WTC11 (cell line): ENCODE data around the gene ZNF165. TPM values are rescaled to one million over a fixed set of nuclear protein-coding genes. Genes with fewer than 3 reads are reported as not detected.

Experiments used
- ATAC-seq: fragments of 200-7000 bp; cut with Tn5 transposase; 2 replicates; pipeline ENCODE4 v1.10.0; 2021; ENCODE audit warnings: mild to moderate bottlenecking, moderate library complexity
- CTCF ChIA-PET: fragments of 300-600 bp; sonication (Branson Sonifier 250); formaldehyde crosslinking; loops from one replicate; lab custom pipeline; 2021; ENCODE audit warnings: antibody characterized with exemption; lab: Charles Lee
- POLR2A ChIA-PET: fragments of 350-600 bp; sonication (Branson Sonifier 250); formaldehyde crosslinking; loops from one replicate; lab custom pipeline; 2021; ENCODE audit warnings: antibody characterized with exemption; lab: Charles Lee
- DNase-seq: peaks from one replicate; pipeline ENCODE4 v3.0.0; 2021; ENCODE audit warnings: low spot score
- H3K27ac Mint-ChIP-seq: 2 replicates; pipeline ENCODE4 v1.8.0; 2021; ENCODE audit warnings: mixed read lengths
- H3K27me3 Mint-ChIP-seq: 2 replicates; pipeline ENCODE4 v1.8.0; 2021; ENCODE audit warnings: low read depth, mild to moderate bottlenecking, moderate library complexity, mixed read lengths
- H3K36me3 Mint-ChIP-seq: 2 replicates; pipeline ENCODE4 v1.8.0; 2021; ENCODE audit warnings: mixed read lengths
- H3K4me1 Mint-ChIP-seq: 2 replicates; pipeline ENCODE4 v1.8.0; 2022; ENCODE audit warnings: mixed read lengths
- H3K4me3 Mint-ChIP-seq: 2 replicates; pipeline ENCODE4 v1.8.0; 2021; ENCODE audit warnings: mild to moderate bottlenecking, moderate library complexity, mixed read lengths
- H3K9me3 Mint-ChIP-seq: 2 replicates; pipeline ENCODE4 v1.8.0; 2021; ENCODE audit warnings: mixed read lengths
- AR ChIP-seq: fragments of 250-450 bp; sonication (Bioruptor Pico); IDR thresholded peaks from 2 replicates; pipeline ENCODE4 v1.9.0; 2021; ENCODE audit warnings: mild to moderate bottlenecking
- CBFB ChIP-seq: sonication (generic); formaldehyde crosslinking; IDR thresholded peaks from 2 replicates; pipeline ENCODE4 v1.8.1; 2022; ENCODE audit warnings: mild to moderate bottlenecking, low read depth, missing genetic modification reagents
- FOXJ3 ChIP-seq: sonication (generic); formaldehyde crosslinking; IDR thresholded peaks from 2 replicates; pipeline ENCODE4 v1.9.0; 2021; ENCODE audit warnings: missing genetic modification reagents, mild to moderate bottlenecking, borderline replicate concordance
- IRF1 ChIP-seq: sonication (generic); formaldehyde crosslinking; IDR thresholded peaks from 2 replicates; pipeline ENCODE4 v1.8.0; 2023; ENCODE audit warnings: missing genetic modification reagents
- IRF2 ChIP-seq: sonication (generic); formaldehyde crosslinking; IDR thresholded peaks from 2 replicates; pipeline ENCODE4 v1.8.0; 2022; ENCODE audit warnings: low read depth, missing genetic modification reagents, borderline replicate concordance
- JUN ChIP-seq: sonication (generic); formaldehyde crosslinking; IDR thresholded peaks from 2 replicates; pipeline ENCODE4 v1.8.0; 2023; ENCODE audit warnings: mild to moderate bottlenecking, missing genetic modification reagents
- KAT7 ChIP-seq: sonication (generic); formaldehyde crosslinking; IDR thresholded peaks from 2 replicates; pipeline ENCODE4 v1.8.1; 2023; ENCODE audit warnings: missing genetic modification reagents, mild to moderate bottlenecking, borderline replicate concordance
- MYBL2 ChIP-seq: sonication (generic); formaldehyde crosslinking; IDR thresholded peaks from 2 replicates; pipeline ENCODE4 v1.8.1; 2023; ENCODE audit warnings: mild to moderate bottlenecking, moderate library complexity, missing genetic modification reagents
- ZNF232 ChIP-seq: sonication (generic); formaldehyde crosslinking; IDR thresholded peaks from 2 replicates; pipeline ENCODE4 v1.8.0; 2022; ENCODE audit warnings: mild to moderate bottlenecking, missing genetic modification reagents
- ZNF281 ChIP-seq: sonication (generic); formaldehyde crosslinking; IDR thresholded peaks from 2 replicates; pipeline ENCODE4 v1.8.0; 2023; ENCODE audit warnings: mild to moderate bottlenecking, missing genetic modification reagents
- ZNF317 ChIP-seq: sonication (generic); formaldehyde crosslinking; IDR thresholded peaks from 2 replicates; pipeline ENCODE4 v1.8.1; 2023; ENCODE audit warnings: low read depth, mild to moderate bottlenecking, moderate library complexity, missing genetic modification reagents, borderline replicate concordance
- ZNF532 ChIP-seq: fragments of 250-450 bp; sonication (Bioruptor Pico); IDR thresholded peaks from 2 replicates; pipeline ENCODE4 v1.9.0; 2021; ENCODE audit warnings: mild to moderate bottlenecking, borderline replicate concordance
- total RNA-seq: library from RNA; stranded (reverse); gene quantifications from 3 replicates; pipeline ENCODE4 v1.2.3, GENCODE V29; 2021
- TF ChIP-seq, protein P1 (sequence below): sonication (generic); formaldehyde crosslinking; conservative IDR thresholded peaks from 2 replicates; pipeline ENCODE4 v1.8.1; 2023; ENCODE audit warnings: mild to moderate bottlenecking, low read depth, missing genetic modification reagents, moderate library complexity
- TF ChIP-seq, protein P2 (sequence below): sonication (generic); formaldehyde crosslinking; IDR thresholded peaks from 2 replicates; pipeline ENCODE4 v1.8.1; 2023; ENCODE audit warnings: mild to moderate bottlenecking, moderate library complexity, missing genetic modification reagents
- TF ChIP-seq, protein P3 (sequence below): sonication (generic); formaldehyde crosslinking; IDR thresholded peaks from 2 replicates; pipeline ENCODE4 v1.8.0; 2022; ENCODE audit warnings: mild to moderate bottlenecking, missing genetic modification reagents

Gene ZNF165
- total RNA-seq, 1 experiment from 2014 or later = 8.0 TPM

GRCh38 chr6:28134716-28135115 lies 54.3 kb downstream of the ZNF165 start:
- H3K4me1 Mint-ChIP-seq = peaks cover 21% of the 10 kb centered on the region
- H3K27me3 Mint-ChIP-seq = peaks cover 16% of the 10 kb centered on the region
- H3K9me3 Mint-ChIP-seq = no peaks in the 10 kb centered on the region
- TF ChIP-seq, protein P1, sequence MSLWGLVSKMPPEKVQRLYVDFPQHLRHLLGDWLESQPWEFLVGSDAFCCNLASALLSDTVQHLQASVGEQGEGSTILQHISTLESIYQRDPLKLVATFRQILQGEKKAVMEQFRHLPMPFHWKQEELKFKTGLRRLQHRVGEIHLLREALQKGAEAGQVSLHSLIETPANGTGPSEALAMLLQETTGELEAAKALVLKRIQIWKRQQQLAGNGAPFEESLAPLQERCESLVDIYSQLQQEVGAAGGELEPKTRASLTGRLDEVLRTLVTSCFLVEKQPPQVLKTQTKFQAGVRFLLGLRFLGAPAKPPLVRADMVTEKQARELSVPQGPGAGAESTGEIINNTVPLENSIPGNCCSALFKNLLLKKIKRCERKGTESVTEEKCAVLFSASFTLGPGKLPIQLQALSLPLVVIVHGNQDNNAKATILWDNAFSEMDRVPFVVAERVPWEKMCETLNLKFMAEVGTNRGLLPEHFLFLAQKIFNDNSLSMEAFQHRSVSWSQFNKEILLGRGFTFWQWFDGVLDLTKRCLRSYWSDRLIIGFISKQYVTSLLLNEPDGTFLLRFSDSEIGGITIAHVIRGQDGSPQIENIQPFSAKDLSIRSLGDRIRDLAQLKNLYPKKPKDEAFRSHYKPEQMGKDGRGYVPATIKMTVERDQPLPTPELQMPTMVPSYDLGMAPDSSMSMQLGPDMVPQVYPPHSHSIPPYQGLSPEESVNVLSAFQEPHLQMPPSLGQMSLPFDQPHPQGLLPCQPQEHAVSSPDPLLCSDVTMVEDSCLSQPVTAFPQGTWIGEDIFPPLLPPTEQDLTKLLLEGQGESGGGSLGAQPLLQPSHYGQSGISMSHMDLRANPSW (CRISPR knock-in tag) = no peak
- no peak for TF ChIP-seq FOXJ3 (CRISPR knock-in tag)
- TF ChIP-seq, protein P2, sequence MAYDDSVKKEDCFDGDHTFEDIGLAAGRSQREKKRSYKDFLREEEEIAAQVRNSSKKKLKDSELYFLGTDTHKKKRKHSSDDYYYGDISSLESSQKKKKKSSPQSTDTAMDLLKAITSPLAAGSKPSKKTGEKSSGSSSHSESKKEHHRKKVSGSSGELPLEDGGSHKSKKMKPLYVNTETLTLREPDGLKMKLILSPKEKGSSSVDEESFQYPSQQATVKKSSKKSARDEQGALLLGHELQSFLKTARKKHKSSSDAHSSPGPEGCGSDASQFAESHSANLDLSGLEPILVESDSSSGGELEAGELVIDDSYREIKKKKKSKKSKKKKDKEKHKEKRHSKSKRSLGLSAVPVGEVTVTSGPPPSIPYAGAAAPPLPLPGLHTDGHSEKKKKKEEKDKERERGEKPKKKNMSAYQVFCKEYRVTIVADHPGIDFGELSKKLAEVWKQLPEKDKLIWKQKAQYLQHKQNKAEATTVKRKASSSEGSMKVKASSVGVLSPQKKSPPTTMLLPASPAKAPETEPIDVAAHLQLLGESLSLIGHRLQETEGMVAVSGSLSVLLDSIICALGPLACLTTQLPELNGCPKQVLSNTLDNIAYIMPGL = no peak
- TF ChIP-seq, protein P3, sequence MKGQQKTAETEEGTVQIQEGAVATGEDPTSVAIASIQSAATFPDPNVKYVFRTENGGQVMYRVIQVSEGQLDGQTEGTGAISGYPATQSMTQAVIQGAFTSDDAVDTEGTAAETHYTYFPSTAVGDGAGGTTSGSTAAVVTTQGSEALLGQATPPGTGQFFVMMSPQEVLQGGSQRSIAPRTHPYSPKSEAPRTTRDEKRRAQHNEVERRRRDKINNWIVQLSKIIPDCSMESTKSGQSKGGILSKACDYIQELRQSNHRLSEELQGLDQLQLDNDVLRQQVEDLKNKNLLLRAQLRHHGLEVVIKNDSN (CRISPR knock-in tag) = no peak
- no peak for TF ChIP-seq IRF1 (CRISPR knock-in tag)
- no peak for TF ChIP-seq AR
- TF ChIP-seq MYBL2 (CRISPR knock-in tag) = no peak
- TF ChIP-seq ZNF281 = no peak
- TF ChIP-seq, all 79 proteins: peak for 0
- peak overlapping the region; percentile 57; the same call in 1 of the 2 replicates for H3K27ac Mint-ChIP-seq
- peaks cover 8% of the 10 kb centered on the region; the same call in 1 of the 2 replicates for H3K36me3 Mint-ChIP-seq
- ChIA-PET CTCF (interaction anchor here (0.9 kb wide), 1 partner anchor 222 kb away, joined by 3 read pairs; no protein-coding TSS in a partner anchor), POLR2A (no interaction called here)
- H3K4me3 Mint-ChIP-seq = no peak overlapping the region
- ATAC-seq = no peak
- DNase-seq = no peak

- H3K27me3 Mint-ChIP-seq = peaks cover 23% of the 10 kb centered on the region
- H3K27ac Mint-ChIP-seq = no peak overlapping the region
- ATAC-seq = no peak
- CTCF ChIA-PET = interaction anchor here (2.3 kb wide), 1 partner anchor 220 kb away, joined by 15 read pairs; no protein-coding TSS in a partner anchor
- POLR2A ChIA-PET = interaction anchor here (1.1 kb wide), 1 partner anchor 117 kb away, joined by 3 read pairs; the partner anchor contains the start of gene ZKSCAN4
- H3K36me3 Mint-ChIP-seq = peaks cover 2% of the 10 kb centered on the region; the same call in 1 of the 2 replicates
- no peak for TF ChIP-seq IRF2
- no peak for TF ChIP-seq CBFB (CRISPR knock-in tag)
- TF ChIP-seq JUN (CRISPR knock-in tag) = no peak
- TF ChIP-seq ZNF532 (CRISPR knock-in tag) = no peak
- no peak for TF ChIP-seq ZNF232
- no peak for TF ChIP-seq KAT7 (CRISPR knock-in tag)
- TF ChIP-seq ZNF317 = no peak
- no peak for DNase-seq
- H3K4me3 Mint-ChIP-seq = peak overlapping the region; percentile 95
- peaks cover 21% of the 10 kb centered on the region for H3K4me1 Mint-ChIP-seq
- H3K9me3 Mint-ChIP-seq = no peaks in the 10 kb centered on the region
These were observed 55.0 kb downstream of the ZNF165 start for GRCh38 chr6:28135393-28135792.
